MCF 10A (cell line): Measurements from ENCODE around the gene TROAP. TPM values are rescaled to one million over a fixed set of nuclear protein-coding genes. Genes with fewer than 3 reads are reported as not detected.
"Not testable (repeated sequence)": the region's sequence is repeated elsewhere in the genome, so short reads cannot be mapped to it uniquely, and the experiment has no call there.

Experiments used
- BruUV-seq: library from RNA; stranded (reverse); fragments of 400-500 nt; replicated peaks from 2 replicates; lab custom pipeline; 2021; lab: Mats Ljungman, UMichigan
- CTCF ChIA-PET: fragments of 300-600 bp; sonication (Branson Sonifier 250); formaldehyde crosslinking; extraction: SDS; loops from one replicate; lab custom pipeline; 2021; ENCODE audit warnings: antibody characterized with exemption, inconsistent platforms; lab: Yijun Ruan, JAX
- POLR2A ChIA-PET: fragments of 300-600, 350-650 bp; sonication (Branson Sonifier 250); formaldehyde crosslinking; extraction: SDS; loops from one replicate; lab custom pipeline; 2020; ENCODE audit warnings: antibody characterized with exemption, inconsistent platforms; lab: Yijun Ruan, JAX
- DNase-seq: peaks from one replicate; pipeline ENCODE4 v3.0.0-alpha.2; 2018; ENCODE audit not compliant: unreplicated experiment
- H3K27ac Mint-ChIP-seq: one replicate; pipeline ENCODE4 v1.8.0; 2022; ENCODE audit warnings: mild to moderate bottlenecking, low read depth, mixed read lengths; ENCODE audit not compliant: unreplicated experiment
- H3K27me3 Mint-ChIP-seq: one replicate; pipeline ENCODE4 v1.8.0; 2022; ENCODE audit warnings: mixed read lengths; ENCODE audit not compliant: insufficient read depth, unreplicated experiment
- H3K36me3 Mint-ChIP-seq: one replicate; pipeline ENCODE4 v1.8.0; 2022; ENCODE audit warnings: mild to moderate bottlenecking, moderate library complexity, mixed read lengths; ENCODE audit not compliant: insufficient read depth, unreplicated experiment
- H3K4me1 Mint-ChIP-seq: one replicate; pipeline ENCODE4 v1.8.0; 2022; ENCODE audit warnings: mixed read lengths; ENCODE audit not compliant: insufficient read depth, unreplicated experiment
- H3K4me3 Mint-ChIP-seq: one replicate; pipeline ENCODE4 v1.8.0; 2022; ENCODE audit warnings: mild to moderate bottlenecking, moderate library complexity, mixed read lengths; ENCODE audit not compliant: unreplicated experiment
- H3K9me3 Mint-ChIP-seq: one replicate; pipeline ENCODE4 v1.8.0; 2022; ENCODE audit warnings: mixed read lengths; ENCODE audit not compliant: unreplicated experiment
- intact Hi-C: fragments of 100-400 bp; cut with micrococcal nuclease; formaldehyde crosslinking; loops from 2 replicates; pipeline ENCODE4 v1.14.1; 2022
- total RNA-seq: library from RNA; stranded (reverse); gene quantifications from 2 replicates; pipeline ENCODE4 v1.2.3, GENCODE V29; 2022
- TF ChIP-seq, protein P1 (sequence below): fragments of 200-600 bp; IDR thresholded peaks from one replicate; pipeline ENCODE4 v1.8.0; 2022; ENCODE audit warnings: antibody characterized with exemption, mild to moderate bottlenecking; ENCODE audit not compliant: unreplicated experiment

The TROAP gene
- total RNA-seq, 1 experiment from 2014 or later, result 41.9 TPM

DNA sequence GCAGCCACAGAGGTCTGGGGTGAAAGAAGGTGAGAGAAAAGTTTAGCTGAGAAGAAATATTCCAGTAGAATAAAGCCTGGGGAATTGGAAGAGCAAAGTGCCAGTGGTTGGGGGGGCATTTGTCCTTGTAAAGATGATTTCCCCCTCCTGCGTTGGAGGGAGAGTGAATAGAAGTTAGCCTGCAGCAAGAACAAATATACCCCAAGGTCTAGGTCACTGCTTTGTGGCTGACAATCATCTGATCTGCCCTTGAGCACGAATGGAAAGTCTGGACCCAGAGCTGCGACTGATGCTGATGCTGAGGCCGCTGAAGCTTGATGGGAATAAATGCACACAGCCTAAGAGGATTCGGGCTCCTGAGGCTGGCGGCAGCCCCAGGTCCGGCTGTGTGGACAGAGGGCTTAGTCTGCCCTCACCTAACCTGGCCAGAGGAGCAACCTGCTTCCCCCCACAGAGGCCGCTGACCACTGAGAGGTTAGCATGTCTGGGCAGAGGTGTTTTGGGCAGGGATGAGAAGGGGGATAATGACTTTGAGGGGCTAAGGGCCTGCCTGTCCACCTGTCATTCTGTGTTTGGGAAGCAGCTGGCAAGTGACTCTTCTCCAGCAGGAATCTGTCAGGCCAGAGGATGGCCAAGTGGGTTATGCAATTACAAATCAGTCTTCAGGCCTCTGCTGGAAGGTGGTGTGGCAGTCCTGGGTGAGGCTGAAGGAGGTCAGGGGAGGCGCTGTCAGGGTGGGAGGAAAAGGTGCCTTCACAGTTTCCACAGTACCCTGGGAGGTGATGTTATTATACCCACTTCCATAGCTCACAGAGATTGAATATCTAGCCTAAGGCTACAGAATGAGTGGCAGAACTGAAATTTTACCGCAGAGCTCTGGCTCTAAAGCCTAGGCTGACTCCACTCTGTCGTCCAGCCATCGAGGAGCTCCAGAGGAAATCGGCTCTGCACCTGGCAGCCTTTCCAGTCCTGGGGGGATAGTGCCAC is 46.5 kb upstream of the TROAP start:
- peak; percentile 29 for DNase-seq
- Mint-ChIP-seq H3K9me3 (no peaks in the 10 kb centered on the region), H3K4me1 (peaks cover 26% of the 10 kb centered on the region), H3K36me3 (peaks cover 39% of the 10 kb centered on the region), H3K27me3 (no peaks in the 10 kb centered on the region), H3K27ac (no peak overlapping the region), H3K4me3 (no peak overlapping the region)
- POLR2A ChIA-PET, result interaction anchor here (1.1 to 2.1 kb wide), 5 partner anchors 8 to 56 kb away, joined by 3 to 10 read pairs (median 5); no protein-coding TSS in a partner anchor
- TF ChIP-seq, protein P1, sequence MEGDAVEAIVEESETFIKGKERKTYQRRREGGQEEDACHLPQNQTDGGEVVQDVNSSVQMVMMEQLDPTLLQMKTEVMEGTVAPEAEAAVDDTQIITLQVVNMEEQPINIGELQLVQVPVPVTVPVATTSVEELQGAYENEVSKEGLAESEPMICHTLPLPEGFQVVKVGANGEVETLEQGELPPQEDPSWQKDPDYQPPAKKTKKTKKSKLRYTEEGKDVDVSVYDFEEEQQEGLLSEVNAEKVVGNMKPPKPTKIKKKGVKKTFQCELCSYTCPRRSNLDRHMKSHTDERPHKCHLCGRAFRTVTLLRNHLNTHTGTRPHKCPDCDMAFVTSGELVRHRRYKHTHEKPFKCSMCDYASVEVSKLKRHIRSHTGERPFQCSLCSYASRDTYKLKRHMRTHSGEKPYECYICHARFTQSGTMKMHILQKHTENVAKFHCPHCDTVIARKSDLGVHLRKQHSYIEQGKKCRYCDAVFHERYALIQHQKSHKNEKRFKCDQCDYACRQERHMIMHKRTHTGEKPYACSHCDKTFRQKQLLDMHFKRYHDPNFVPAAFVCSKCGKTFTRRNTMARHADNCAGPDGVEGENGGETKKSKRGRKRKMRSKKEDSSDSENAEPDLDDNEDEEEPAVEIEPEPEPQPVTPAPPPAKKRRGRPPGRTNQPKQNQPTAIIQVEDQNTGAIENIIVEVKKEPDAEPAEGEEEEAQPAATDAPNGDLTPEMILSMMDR, result no peak
- BruUV-seq, result no TSS peak
- CTCF ChIA-PET, result interaction anchor here (0.6 to 2.5 kb wide), 8 partner anchors 9 to 275 kb away, joined by 3 to 11 read pairs (median 4); no protein-coding TSS in a partner anchor
- intact Hi-C loops, result no loop called here

DNA sequence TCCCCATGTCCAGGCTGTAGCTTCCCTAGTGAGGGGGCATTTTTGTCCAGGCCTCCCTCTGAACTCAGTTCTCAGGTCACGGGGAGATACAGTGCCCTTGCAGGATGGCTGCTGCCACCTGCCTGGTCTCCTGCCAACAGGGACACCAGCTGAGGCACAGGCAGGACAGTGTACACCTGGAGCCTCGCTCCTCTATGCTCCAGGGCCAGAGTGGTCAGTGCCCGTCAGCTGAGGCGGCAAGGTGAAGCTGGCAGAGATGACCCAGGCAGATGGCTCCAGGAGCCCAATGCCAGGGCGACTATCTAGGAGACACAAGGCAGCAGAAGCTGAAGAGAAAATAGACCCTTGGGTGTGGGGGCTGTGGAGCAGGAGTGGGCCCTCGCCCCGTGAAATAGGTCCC is 45.6 kb upstream of the TROAP start:
- CTCF ChIA-PET, result interaction anchor here (0.6 to 2.0 kb wide), 5 partner anchors 8 to 55 kb away, joined by 3 to 7 read pairs (median 3); no protein-coding TSS in a partner anchor
- POLR2A ChIA-PET, result interaction anchor here (1.1 to 2.1 kb wide), 5 partner anchors 8 to 55 kb away, joined by 3 to 10 read pairs (median 5); no protein-coding TSS in a partner anchor
- H3K27ac Mint-ChIP-seq, result no peak overlapping the region
- H3K4me1 Mint-ChIP-seq, result peaks cover 26% of the 10 kb centered on the region
- DNase-seq, result no peak
- H3K9me3 Mint-ChIP-seq, result no peaks in the 10 kb centered on the region
- H3K27me3 Mint-ChIP-seq, result no peaks in the 10 kb centered on the region
- intact Hi-C loops, result no loop called here
- TF ChIP-seq, protein P1, result no peak
- no peak overlapping the region for H3K4me3 Mint-ChIP-seq
- H3K36me3 Mint-ChIP-seq, result peaks cover 32% of the 10 kb centered on the region
- BruUV-seq, result no TSS peak

DNA sequence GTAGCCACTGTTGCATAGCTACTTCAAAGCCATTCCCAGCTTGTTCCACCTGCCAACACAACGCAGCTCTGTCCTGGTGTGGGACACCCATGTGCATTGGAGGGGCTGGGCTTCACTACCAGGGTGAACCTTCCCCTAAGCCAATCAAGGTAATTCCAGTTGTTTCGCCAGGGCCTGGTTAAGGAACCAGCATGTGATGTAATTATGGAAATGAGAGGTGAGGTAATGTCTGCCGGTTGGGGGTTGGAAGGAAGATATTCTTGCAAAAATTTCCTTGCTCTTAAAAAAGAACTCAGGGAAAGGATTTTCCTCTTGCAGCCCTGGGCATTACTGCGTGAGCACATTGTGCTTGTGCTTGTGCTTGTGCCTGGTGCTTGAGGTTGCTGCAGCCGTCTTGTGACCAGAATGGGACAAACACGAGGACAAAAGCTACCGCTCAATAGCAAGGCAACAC is 43.3 kb upstream of the TROAP start:
- Mint-ChIP-seq H3K4me1 (peaks cover 22% of the 10 kb centered on the region), H3K9me3 (no peaks in the 10 kb centered on the region), H3K36me3 (peaks cover 10% of the 10 kb centered on the region), H3K27ac (no peak overlapping the region), H3K4me3 (no peak overlapping the region), H3K27me3 (no peaks in the 10 kb centered on the region)
- ChIA-PET CTCF (interaction anchor here (0.6 to 1.2 kb wide), 3 partner anchors 9 to 63 kb away, joined by 3 to 5 read pairs (median 5); no protein-coding TSS in a partner anchor), POLR2A (interaction anchor here (0.8 to 2.3 kb wide), 4 partner anchors 11 to 1331 kb away, joined by 3 to 16 read pairs (median 7); partner anchors contain the start of gene TUBA1C)
- peak; percentile 25 for DNase-seq
- TF ChIP-seq, protein P1, result no peak
- intact Hi-C loops, result loop anchor here (10.0 kb wide), 1 partner anchor 305 kb away; no protein-coding TSS in a partner anchor
- no TSS peak for BruUV-seq

DNA sequence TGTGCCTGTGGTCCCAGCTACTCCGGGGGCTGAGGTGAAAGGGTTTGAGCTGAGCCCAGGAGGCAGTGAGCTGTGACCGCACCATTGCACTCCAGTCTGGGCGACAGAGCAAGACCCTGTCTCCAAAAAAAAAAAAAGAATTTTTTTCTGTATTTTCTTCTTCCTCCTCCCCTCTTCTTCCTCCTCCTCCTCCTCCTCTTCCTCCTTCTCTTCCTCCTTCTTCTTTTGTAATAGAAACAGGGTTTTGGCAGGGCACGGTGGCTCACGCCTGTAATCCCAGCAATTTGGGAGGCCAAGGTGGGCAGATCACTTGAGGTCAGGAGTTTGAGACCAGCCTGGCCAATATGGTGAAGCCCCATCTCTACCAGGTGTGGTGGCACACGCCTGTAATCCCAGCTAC is 42.5 kb upstream of the TROAP start:
- H3K36me3 Mint-ChIP-seq, DNase-seq, H3K9me3 Mint-ChIP-seq, H3K27ac Mint-ChIP-seq, H3K27me3 Mint-ChIP-seq, CTCF ChIA-PET, H3K4me3 Mint-ChIP-seq, BruUV-seq: not testable (repeated sequence)
- POLR2A ChIA-PET, result interaction anchor here (0.6 to 2.3 kb wide), 6 partner anchors 10 to 91 kb away, joined by 3 to 16 read pairs (median 4); partner anchors contain the start of genes TUBA1A and TUBA1C
- intact Hi-C loops, result loop anchor here (10.0 kb wide), 1 partner anchor 304 kb away; no protein-coding TSS in a partner anchor
- H3K4me1 Mint-ChIP-seq, result peaks cover 20% of the 10 kb centered on the region
